DMS 273 (cell line): ENCODE measurements around the gene MAPK8IP2.
"Not testable (repeated sequence)": the region's sequence is repeated elsewhere in the genome, so short reads cannot be mapped to it uniquely, and the experiment has no call there.

ENCODE experiments used
- DNase-seq: peaks from one replicate; lab custom pipeline; 2025; ENCODE audit not compliant: unreplicated experiment; lab: John Stamatoyannopoulos, UW

Gene MAPK8IP2

DNA sequence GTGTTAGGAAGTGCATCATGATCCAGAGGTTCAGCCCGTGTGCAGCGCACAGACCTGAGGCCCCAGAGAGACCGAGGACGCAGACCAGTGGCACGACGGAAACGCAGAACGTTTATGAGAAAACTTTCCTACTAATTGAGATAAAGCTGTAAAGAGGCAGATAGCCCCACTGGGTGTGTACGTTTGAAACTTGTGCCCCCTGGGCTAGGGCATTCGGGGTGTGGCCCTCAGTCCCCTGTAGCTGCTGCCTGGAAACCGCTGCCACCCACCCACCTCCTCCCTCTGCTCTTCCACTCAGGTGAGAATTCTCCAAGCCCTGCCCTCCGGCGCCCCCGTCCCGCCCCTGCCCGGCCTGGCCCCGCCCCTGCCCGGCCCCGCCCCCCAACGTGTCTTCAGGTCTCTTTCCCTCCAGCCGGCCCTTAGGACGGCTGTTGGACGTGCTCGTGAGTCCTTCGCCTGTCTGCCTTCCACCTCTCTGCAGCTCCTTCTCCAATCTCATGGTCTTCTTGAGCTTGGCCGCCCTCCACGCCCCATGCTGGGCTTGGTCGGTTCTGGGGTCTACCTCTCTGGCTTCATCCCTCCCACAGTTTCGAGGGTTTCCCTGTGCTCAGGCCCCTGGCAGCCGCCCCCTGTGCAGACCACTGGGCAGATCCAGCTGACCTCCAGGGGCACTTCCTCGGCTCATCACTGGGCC, 12.1 kb downstream of the MAPK8IP2 start:
- no peak for DNase-seq

DNA sequence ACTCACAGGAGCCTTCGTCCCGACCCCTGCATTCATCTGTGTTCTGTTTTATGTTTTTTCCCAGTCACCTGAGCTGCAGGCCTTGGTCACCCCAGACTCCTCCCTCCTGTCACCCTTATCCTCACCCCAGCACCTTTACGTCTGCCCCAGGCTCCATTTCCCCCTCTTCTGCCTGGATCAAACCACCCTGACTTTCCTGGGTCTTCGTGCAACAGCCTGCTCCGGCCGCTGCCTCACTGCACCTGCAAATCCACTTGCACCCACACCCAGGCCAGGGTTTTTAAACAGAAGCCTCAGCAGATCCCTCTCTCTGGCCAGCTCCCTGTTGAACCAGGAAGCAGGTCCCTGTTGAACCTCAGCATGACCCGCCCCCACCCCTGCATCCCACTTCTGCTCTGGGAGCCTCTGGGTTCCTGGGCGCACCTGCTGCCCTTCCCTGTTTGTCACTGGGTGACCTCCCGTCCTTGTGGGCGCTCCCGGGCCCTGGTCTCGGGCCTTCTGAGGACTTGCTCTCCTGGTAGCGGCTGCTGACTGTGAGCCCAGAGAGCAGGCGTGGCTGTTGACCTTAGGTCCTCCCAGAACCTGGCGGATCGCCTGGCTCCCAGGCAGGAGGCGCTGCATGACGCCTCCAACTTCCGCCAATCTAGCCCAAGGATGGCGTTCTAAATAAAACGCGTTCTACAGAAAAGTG, 12.8 kb downstream of the MAPK8IP2 start:
- DNase-seq, result peak; percentile 83

DNA sequence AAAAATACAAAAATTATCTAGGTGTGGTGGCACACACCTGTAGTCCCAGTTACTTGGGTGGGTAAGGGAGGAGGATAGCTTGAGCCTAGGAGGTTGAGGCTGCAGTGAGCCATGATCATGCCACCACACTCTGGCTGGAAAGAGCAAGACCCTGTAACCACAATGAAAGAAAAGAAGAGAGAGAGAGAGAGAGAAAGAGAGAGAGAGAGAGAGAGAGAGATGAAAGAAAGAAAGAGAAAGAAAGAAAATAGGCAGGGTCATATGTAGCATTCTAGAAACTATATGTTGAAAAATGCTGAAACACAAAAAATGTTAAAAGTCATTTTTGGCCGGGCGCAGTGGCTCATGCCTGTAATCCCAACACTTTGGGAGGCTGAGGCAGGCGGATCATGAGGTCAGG, 13.7 kb downstream of the MAPK8IP2 start:
- not testable (repeated sequence) for DNase-seq

DNA sequence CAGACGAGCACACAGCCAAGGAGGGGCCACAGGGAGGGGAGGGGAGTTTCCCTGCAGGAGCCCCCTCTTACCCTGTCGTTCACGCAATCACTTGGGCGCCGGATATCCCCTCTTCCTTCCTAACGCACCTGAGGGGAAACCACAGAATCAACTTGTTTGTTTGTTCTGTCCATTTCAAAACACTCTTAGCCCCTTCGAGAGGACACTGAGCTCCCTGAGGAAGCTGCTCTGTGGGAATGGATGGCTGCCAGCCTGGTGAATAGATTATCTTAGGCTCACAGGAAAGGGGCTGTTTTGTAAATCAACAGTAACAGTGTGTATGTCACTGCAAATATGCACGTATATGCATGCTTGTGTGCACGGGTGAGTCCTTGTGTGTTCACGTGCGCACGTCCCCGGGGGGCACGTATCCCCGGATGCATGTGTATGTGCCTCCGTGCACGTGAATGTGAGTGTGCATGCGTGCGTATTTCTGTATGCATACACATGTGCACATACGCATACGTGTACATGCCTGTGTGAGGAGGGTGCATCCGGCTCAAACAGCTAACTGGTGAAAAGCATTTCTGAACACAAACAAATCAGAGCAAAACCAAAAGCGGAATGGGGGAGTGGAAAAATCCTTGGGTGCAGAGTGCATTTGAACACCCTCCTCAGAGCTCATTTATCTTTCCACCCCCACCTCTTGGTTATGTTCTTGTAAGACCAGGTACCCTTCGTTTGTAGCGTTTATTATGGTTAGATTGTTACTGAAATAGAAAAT, 20.2 kb downstream of the MAPK8IP2 start:
- DNase-seq, result peak; percentile 72

DNA sequence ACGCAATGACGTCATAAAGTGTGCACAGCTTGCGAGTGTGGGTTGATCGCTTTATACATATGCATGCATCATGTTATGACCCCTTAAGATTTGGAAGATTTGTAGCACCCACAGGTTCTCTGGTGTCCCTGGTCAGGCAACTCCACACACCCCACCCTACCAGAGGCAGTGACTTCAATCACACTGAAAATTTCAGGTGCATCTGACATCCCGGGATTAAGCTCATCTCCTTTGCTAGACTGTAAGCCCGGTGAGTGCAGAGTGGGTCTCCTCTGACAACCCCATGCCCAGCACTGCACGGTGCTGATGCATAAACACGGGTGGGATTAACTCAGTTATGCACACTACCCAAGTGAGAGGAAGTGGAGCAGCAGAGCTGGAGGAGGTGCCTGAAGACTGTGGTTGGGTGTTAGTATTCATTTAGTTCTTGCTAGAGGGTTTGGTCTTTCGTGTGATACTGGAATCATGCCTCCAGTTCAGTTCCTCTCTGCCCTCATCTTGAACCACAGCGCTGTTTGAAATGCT, 20.8 kb downstream of the MAPK8IP2 start:
- DNase-seq, result no peak

DNA sequence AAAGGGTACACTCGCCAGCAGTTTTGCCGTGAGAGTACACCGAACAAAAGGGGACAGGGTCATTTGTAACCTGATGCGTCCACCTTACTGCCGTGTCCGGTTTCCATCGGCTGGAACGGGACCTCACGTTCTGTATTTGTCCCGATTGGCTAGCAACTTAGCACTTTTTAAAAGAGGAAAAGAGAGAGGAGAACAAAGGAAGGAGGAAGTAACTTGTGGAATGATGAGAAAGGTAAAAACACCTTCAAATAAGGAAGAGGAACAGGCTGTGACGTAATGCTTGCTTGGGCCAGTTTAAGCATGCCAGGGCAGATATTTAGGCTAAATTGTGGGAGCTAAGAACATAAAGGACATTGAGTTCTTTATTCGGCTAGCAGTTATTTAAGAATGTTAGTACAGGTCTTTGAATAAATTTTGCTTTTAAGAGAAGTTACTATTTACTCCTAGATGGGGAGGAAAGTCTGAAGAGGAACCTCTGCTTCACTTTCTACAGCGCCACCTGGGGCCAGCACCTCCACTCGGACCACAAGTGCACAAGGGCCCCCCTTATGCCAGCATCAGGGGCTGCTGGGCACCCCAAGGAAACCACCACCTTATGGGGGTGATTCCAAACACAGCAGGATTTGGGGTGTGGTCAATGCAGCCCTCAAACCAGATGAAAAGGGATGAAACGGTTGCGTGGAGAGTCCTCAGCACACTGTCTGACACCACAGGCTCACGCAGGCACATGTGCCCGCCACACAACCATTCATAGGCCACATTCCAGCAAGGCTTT, 21.5 kb downstream of the MAPK8IP2 start:
- DNase-seq, result no peak

DNA sequence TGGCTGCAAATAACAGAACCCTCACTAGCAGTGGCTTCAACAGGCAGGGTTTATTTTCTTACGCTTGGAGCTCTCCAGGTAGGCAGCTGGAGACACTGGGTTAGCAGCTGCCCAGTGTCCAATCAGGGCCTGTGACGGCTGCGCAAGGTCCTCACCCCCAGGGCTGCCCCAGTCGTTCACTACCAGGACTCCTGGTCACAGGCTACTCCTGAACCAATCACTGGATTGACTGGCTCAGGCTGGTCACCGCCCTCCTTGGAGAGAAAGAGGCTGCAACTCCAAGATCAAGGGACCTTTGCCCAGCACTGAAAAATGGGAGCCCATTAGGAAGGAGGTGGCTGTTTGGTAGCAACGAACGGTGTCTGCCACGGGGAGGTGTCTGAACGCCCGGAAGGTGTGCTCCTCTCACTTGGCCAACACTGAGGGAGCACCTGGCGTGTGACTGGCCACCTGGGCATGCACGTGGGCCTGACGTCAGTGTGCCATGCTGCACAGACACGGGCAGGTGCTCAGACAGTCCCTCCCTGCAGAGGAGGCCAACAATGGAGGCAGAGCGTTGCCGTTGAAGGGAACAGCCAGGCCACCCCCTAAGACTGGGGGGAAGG, 22.2 kb downstream of the MAPK8IP2 start:
- DNase-seq, result no peak

DNA sequence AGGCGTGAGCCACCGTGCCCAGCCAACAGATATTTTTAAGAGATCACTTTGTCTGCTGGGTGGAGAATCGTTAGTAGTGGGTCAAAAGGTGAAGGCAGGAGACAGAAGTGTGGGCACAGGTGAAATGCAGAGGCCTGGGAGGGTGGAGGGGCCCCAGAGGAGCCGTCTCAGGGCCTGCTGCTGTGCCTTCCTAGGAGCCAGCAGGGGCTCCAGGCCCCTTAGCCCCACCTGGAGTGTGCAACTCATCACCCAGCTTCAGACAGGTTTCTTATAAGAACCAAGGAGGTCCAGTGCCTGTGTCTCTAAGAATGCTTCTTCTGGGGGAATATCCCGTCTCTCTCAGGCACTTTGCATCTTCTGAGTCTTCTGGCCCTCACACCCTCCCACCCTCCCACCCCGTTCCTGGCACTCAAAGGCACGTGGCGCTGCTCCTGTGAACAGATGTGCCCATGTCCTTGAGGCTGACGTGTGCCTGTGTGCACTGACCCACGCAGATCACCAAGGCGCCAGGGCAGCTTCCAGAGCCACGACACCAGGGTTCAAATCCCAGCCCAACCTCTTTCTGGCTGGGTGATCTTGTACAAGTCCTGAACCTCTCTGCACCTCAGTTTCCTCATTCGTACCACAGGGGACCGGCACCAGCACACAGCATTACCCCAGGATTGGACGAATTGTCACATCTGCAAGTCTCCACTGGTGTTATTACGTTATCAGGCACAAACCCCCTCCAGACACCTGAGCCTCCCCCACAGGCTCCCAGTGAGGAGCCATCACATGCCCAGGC, 23.9 kb downstream of the MAPK8IP2 start:
- no peak for DNase-seq

DNA sequence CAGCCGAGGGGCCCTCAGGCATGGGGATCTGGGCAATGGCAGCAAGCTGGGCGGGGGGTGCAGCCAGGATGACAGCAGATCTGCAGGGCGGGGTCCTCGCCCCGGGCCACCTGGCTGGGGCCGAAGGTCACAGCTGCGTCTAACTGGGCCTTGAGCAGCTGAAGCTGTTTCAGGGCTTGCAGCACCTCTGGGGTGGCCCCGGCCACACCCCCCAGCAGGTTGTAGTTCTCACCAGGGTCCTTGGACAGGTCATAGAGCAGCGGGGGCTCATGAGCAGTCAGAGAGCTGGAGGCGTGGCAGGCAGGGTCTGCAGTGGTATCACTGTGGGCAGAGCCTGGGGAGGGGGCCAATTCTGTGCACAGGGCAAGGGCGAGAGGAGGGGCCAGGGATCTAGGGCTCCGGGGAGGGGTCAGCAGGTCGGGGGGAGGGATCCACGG, 24.6 kb downstream of the MAPK8IP2 start:
- no peak for DNase-seq

DNA sequence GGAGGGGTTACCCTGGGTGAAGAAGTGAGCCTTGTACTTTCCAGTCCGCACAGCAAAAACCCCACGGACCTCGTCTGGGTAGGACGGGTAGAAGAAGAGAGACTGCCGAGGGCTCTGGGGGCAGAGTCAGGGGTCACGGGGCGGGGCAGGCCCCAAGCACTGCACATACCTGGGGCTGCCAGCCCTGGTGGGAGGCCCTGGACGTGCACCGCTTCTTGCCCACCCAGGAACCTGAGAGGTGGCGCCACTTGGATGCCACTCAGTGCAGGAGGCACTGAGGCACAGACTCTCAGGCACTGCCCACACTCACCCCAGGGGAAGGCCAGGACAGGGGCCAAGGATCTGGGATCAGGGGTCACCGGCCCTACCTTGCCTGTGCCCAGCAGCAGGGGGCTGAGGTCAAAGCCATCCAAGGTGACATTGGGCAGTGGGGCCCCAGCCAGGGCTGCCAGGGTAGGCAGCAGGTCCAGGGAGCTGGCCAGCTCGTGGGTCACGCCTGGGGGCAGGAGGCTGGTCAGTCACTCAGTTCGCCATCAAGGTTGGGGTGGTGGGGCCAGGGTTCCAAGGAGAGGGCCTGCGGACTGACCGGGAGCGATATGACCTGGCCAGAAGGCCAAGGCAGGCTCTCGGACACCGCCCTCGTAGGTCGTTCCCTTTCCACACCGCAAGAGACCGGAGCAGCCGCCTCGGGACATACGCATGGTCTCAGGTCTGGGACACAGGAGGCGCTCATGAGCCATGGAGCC, 25.1 kb downstream of the MAPK8IP2 start:
- no peak for DNase-seq

DNA sequence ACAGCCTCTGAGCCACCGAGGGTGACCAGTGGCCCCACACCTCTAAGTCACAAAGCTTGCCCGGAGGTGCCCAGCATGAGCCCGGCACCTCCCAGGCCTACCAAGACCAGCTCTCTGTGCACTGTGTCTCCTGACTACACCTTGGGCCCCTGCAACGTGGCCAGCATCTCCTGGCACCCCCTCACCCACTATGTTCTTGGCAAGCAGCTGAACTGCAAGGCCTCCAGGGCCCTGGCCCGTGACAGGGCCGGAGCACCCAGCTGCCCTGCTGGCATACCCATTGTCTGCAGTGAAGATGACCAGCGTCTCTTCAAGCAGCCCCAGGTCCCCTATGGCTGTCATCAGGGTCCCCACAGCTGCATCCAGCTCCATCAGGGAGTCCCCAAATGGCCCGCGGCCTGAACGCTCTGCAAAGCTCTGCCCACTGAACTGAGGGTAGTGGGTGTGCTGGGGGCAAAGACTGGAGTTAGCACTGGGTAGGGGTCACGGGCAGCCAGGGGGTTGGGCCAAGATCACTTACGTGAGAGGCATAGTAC, 25.8 kb downstream of the MAPK8IP2 start:
- no peak for DNase-seq

DNA sequence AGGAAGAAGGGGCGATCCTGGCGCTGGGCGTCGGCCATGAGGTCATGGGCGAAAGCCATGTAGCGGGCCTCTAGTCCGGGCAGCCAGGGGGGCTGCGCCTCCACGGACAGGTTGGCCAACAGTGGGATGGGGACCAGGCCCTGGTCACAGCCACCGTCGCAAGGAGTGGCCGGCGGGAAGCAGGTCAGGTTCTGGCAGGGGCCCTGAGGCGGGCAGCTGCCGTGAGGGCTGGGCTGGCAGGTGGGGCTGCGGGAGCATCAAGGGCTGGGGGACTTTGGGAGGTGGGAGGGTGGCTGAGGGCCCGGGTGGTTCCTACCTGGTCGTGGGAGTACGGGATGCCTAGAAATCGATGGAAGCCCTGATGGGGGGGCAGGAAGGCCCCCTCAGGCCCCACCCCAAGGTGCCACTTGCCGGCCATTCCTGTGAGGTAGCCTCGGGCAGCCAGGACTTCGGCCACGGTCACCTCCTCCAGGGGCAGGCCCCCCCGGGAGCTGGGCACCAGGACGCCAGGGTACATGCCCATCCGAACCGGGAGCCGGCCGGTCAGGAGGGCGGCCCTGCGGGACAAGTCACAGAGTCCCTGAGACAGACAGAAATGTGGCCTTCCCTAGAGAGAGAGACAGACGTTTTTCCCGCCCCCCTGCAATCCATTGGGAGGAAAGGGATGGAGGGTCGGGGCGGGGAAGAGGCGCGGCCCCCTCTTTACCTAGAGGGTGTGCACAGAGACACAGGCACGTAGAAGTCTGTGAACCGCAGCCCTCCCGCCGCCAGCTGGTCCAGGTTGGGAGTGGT, 26.5 kb downstream of the MAPK8IP2 start:
- peak; percentile 44 for DNase-seq

DNA sequence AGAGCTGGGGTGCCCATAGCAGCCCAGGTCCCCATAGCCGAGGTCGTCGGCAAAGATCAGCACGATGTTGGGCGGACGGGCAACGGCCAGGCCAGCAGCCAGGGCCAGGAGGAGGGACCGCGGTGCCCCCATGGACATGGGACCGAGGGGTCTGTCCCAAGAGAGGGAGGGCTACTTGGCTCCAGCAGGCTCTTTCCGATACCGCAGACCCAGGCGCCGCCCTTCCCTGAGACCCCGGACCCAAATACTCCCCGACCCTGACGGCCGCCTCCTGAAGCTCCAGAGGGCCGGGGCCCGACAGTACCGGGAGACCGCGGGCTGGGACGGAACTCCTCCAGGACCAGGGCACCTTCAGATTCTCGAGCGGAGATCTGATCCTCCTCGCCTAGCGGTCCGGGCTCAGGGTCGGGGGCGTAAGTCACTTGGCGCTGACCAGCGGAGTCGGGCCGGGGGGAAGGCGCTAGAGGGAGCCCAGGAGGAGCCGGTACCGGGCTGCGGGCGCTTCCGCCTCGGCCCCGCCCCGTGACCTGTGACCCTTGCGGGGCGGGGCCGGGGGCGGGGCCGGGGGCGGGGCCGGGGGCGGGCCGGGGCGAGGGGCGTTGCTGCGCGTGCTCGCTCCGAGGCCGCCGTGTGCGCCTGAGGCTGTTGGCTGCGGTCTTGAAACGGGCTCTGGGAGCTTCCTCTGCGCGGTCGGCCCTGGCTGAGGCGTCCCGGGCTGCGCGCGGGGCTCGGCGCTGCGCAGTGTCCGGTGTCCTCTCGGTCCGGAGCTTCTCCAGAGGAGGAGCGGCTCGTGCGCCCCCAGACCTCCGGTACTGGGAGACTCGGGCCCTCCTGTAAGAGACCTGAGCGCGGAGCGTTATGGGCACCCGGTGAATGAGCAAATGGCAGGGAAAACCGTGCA, 27.3 kb downstream of the MAPK8IP2 start, which contains the start of gene ARSA:
Gene ARSA (minus strand): TSS at position 511 of the 901 bp plus-strand sequence. CDS start 373 bp downstream, at position 138.
- peak; percentile 81 for DNase-seq

DNA sequence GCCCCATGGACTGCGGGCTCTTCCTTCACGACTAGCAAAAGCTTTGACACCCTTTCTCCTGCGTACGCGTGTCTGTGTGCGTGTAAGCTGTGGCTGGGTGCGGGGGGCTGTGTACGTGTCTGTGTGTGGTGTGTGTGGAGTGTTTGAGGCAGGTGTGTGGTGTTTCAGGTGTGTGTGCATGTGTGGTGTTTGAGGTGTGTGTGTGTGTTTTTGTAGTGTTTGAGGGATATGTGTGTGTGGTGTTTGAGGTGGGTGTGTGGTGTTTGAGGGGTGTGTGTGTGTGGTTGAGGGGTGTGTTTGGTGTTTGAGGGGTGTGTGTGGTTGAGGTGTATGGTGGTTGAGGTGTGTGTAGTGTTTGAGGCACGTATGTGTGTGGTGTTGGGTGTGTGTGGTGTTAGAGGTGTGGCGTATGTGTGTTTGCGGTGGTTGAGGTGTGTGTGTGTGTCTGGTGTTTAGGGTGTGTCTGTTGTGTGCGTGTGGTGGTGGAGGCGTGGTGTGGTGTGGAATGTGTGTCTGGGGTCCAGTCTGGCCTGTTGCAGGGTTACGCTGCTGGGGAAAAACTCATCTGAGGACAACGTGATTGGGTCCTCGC, 28.0 kb downstream of the MAPK8IP2 start:
- DNase-seq, result no peak

DNA sequence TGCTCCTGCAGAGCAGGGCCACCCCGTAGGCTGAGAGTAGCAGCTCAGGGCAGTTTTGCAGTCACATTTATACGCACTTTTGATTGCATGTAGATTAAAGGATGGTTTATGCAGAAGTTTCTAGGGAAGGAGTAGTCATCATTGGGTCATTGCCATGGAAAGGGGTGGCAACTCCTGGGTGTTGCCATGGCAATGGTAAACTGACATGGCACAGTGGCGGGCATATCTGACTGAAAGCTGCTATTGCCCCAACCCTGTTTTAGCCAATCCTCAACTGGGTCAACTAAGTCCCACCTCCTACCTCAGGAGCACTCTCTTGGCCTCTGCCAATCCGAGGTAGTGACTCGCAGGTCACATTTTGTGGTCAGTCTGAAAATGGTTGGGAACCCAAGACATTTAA, 29.8 kb downstream of the MAPK8IP2 start:
- DNase-seq, result peak; percentile 22

DNA sequence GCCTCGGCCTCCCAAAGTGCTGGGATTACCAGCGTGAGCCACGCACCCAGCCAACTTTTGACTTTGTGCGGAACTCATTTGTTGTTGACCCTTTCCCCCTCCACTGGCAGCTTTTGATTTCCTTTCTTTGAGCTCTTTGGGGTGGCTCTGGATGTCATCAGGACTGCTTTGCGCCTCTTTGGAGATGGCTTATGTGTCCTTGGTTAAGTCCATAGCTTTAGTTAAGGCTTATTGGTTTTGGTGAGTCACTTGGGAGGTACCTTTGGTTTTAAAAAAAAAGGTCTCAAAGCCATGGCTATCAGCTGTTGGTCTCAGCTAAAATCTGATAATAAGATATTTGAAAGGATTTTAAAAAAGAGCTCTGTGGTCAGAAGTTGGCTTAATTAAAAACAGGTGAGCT, 32.5 kb downstream of the MAPK8IP2 start:
- no peak for DNase-seq
